ENCODE data around the gene PCAT6. TPM values are rescaled to one million over a fixed set of nuclear protein-coding genes. Genes with fewer than 3 reads are reported as not detected.

Gene PCAT6
- total and polyA plus RNA-seq, 2 of the 8 experiments (the other 6 are each of a cell fraction or from before 2014, with no cell fraction given), result 4.6 to 14.7 TPM

DNA sequence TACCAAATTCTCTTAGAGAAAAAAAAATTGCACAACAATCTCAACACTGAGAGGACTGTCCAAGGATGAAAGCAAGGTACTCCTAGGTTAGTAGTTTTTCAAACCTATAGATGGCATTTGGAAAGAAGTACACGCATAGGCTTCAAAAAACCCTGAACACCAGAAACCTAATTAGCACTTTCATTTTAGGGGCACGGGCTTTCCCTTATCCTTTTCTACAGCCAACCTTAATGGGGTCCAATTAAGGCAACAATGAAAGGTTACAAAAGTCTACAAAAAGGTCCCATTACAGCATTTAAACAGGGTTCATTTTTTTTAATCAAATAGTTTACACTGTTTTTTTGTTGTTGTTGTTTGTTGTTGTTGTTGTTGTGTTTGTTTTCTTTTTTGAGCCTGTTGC is 8.7 kb upstream of the PCAT6 start (continued):
- TF ChIP-seq, protein P1, sequence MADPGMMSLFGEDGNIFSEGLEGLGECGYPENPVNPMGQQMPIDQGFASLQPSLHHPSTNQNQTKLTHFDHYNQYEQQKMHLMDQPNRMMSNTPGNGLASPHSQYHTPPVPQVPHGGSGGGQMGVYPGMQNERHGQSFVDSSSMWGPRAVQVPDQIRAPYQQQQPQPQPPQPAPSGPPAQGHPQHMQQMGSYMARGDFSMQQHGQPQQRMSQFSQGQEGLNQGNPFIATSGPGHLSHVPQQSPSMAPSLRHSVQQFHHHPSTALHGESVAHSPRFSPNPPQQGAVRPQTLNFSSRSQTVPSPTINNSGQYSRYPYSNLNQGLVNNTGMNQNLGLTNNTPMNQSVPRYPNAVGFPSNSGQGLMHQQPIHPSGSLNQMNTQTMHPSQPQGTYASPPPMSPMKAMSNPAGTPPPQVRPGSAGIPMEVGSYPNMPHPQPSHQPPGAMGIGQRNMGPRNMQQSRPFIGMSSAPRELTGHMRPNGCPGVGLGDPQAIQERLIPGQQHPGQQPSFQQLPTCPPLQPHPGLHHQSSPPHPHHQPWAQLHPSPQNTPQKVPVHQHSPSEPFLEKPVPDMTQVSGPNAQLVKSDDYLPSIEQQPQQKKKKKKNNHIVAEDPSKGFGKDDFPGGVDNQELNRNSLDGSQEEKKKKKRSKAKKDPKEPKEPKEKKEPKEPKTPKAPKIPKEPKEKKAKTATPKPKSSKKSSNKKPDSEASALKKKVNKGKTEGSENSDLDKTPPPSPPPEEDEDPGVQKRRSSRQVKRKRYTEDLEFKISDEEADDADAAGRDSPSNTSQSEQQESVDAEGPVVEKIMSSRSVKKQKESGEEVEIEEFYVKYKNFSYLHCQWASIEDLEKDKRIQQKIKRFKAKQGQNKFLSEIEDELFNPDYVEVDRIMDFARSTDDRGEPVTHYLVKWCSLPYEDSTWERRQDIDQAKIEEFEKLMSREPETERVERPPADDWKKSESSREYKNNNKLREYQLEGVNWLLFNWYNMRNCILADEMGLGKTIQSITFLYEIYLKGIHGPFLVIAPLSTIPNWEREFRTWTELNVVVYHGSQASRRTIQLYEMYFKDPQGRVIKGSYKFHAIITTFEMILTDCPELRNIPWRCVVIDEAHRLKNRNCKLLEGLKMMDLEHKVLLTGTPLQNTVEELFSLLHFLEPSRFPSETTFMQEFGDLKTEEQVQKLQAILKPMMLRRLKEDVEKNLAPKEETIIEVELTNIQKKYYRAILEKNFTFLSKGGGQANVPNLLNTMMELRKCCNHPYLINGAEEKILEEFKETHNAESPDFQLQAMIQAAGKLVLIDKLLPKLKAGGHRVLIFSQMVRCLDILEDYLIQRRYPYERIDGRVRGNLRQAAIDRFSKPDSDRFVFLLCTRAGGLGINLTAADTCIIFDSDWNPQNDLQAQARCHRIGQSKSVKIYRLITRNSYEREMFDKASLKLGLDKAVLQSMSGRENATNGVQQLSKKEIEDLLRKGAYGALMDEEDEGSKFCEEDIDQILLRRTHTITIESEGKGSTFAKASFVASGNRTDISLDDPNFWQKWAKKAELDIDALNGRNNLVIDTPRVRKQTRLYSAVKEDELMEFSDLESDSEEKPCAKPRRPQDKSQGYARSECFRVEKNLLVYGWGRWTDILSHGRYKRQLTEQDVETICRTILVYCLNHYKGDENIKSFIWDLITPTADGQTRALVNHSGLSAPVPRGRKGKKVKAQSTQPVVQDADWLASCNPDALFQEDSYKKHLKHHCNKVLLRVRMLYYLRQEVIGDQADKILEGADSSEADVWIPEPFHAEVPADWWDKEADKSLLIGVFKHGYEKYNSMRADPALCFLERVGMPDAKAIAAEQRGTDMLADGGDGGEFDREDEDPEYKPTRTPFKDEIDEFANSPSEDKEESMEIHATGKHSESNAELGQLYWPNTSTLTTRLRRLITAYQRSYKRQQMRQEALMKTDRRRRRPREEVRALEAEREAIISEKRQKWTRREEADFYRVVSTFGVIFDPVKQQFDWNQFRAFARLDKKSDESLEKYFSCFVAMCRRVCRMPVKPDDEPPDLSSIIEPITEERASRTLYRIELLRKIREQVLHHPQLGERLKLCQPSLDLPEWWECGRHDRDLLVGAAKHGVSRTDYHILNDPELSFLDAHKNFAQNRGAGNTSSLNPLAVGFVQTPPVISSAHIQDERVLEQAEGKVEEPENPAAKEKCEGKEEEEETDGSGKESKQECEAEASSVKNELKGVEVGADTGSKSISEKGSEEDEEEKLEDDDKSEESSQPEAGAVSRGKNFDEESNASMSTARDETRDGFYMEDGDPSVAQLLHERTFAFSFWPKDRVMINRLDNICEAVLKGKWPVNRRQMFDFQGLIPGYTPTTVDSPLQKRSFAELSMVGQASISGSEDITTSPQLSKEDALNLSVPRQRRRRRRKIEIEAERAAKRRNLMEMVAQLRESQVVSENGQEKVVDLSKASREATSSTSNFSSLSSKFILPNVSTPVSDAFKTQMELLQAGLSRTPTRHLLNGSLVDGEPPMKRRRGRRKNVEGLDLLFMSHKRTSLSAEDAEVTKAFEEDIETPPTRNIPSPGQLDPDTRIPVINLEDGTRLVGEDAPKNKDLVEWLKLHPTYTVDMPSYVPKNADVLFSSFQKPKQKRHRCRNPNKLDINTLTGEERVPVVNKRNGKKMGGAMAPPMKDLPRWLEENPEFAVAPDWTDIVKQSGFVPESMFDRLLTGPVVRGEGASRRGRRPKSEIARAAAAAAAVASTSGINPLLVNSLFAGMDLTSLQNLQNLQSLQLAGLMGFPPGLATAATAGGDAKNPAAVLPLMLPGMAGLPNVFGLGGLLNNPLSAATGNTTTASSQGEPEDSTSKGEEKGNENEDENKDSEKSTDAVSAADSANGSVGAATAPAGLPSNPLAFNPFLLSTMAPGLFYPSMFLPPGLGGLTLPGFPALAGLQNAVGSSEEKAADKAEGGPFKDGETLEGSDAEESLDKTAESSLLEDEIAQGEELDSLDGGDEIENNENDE (IDR thresholded peaks at IDR 0.05; ENCODE audit: insufficient replicate concordance, low read length), result no peak
- no peak for TF ChIP-seq CREB1 (IDR thresholded peaks at IDR 0.05)
- TF ChIP-seq, protein P2, sequence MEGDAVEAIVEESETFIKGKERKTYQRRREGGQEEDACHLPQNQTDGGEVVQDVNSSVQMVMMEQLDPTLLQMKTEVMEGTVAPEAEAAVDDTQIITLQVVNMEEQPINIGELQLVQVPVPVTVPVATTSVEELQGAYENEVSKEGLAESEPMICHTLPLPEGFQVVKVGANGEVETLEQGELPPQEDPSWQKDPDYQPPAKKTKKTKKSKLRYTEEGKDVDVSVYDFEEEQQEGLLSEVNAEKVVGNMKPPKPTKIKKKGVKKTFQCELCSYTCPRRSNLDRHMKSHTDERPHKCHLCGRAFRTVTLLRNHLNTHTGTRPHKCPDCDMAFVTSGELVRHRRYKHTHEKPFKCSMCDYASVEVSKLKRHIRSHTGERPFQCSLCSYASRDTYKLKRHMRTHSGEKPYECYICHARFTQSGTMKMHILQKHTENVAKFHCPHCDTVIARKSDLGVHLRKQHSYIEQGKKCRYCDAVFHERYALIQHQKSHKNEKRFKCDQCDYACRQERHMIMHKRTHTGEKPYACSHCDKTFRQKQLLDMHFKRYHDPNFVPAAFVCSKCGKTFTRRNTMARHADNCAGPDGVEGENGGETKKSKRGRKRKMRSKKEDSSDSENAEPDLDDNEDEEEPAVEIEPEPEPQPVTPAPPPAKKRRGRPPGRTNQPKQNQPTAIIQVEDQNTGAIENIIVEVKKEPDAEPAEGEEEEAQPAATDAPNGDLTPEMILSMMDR (IDR thresholded peaks at IDR 0.05; ENCODE audit: control extremely low read depth in 1 of 3, insufficient read depth in 1 of 3, low read depth in 1 of 3, low read length in 3 of 3), result no peak
- no peak for TF ChIP-seq MAFK (IDR thresholded peaks at IDR 0.05; ENCODE audit: low read depth, low read length)
- no peak for TF ChIP-seq RBBP5 (IDR thresholded peaks at IDR 0.05; ENCODE audit: borderline replicate concordance, low read depth, low read length)
- TF ChIP-seq HDAC2 (IDR thresholded peaks at IDR 0.05; ENCODE audit: borderline replicate concordance in 1 of 2, low read depth in 2 of 2, low read length in 2 of 2), result no peak
- TF ChIP-seq SP1 (IDR thresholded peaks at IDR 0.05; ENCODE audit: low read depth, low read length), result no peak
- no peak for TF ChIP-seq GABPA (IDR thresholded peaks at IDR 0.05; ENCODE audit: borderline replicate concordance, insufficient read depth, low read length)
- TF ChIP-seq KDM4A (IDR thresholded peaks at IDR 0.05; ENCODE audit: low read depth, low read length, severe bottlenecking), result no peak
